DMS53 treated with DMSO at 0.1 percent for 48 hours (cell line): Measurements from ENCODE around the gene STX3.
"Not testable (repeated sequence)": the region's sequence is repeated elsewhere in the genome, so short reads cannot be mapped to it uniquely, and the experiment has no call there.

Experiments
- DNase-seq: peaks from one replicate; lab custom pipeline; 2025; ENCODE audit not compliant: unreplicated experiment; lab: John Stamatoyannopoulos, UW

Gene STX3

GRCh38 chr11:59839615-59840014 is 84.4 kb downstream of the STX3 start:
- DNase-seq, result no peak

- DNase-seq, result no peak
Measured at GRCh38 chr11:59841514-59841913, 86.3 kb downstream of the STX3 start.

DNA sequence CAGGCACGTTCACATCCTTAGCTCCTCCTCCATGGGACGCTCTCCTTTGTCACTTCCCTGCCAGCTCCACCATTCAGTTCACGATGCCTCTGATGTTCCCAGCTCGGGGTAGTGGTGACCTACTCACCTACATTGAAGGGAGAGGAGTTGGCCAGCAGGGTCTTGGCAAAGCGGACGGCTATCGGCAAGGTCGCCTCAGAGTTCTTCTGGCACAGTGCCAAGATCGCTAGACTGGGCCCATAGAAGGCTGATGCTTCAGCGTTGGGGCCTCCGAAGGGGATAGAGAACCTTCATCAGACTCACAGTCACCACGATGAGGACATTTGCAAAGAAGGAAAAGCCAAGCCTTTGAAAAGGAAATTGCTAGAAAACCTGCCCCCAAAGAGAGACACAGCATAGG is 87.1 kb downstream of the STX3 start:
- no peak for DNase-seq

- no peak for DNase-seq
Measured at GRCh38 chr11:59845399-59845798, 90.2 kb downstream of the STX3 start, which contains the start of gene CBLIF. Gene CBLIF (minus strand): TSS chr11:59845499. CDS start chr11:59845453, 46 bp downstream.

GRCh38 chr11:59846556-59846955 is 91.4 kb downstream of the STX3 start:
- DNase-seq, result no peak

- DNase-seq, result no peak
Measured at GRCh38 chr11:59847626-59848025, 92.5 kb downstream of the STX3 start.

GRCh38 chr11:59848439-59848838 is 93.3 kb downstream of the STX3 start:
- DNase-seq, result not testable (repeated sequence)

DNA sequence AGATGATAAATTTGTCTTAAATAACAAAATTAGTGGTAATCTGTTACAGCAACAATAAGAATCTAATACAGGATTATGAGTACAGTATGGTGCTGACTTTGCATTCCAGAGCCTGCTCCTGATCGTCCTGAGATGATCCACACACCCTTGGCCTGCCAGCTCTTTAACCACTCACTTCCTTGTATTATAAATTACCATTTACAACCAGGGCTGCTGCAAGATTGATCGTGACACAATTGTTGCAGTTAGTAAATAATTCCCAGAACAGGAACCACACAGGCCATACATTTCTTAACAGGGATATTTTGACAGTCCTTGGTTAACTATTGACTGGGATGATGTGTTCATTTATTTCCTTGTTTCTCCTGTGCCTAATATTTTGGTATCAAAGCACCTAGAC is 94.0 kb downstream of the STX3 start:
- no peak for DNase-seq

DNA sequence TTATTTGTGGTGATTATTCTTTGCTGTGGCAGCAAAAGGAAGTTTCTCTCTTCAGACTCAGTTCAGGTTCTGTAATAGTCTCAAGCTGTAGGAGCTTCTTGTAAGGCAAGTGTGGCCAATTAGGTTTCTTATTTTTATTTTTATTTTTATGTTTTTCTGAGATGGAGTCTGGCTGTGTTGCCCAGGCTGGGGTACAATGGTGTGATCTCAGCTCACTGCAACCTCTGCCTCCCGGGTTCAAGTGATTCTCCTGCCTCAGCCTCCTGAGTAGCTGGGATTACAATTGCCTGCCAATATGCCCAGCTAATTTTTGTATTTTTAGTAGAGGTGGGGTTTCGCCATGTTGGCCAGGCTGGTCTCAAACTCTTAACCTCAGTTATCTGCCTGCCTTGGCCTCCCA is 94.4 kb downstream of the STX3 start:
- not testable (repeated sequence) for DNase-seq

DNA sequence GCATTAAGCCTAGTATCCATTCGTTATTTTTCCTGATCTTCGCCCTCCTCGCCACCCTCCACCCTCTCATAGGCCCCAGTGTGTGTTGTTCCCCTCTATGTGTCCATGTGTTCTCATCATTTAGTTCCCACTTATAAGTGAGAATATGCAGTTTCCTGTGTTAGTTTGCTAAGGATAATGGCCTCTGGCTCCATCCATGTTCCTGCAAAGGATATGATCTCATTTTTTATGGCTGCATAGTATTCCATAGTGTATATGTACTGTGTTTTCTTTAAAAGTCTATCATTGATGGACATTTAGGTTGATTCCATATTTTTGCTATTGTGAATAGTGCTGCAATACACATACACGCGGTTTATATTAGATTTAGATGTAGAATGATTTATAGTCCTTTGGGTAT is 96.2 kb downstream of the STX3 start:
- DNase-seq, result not testable (repeated sequence)

DNA sequence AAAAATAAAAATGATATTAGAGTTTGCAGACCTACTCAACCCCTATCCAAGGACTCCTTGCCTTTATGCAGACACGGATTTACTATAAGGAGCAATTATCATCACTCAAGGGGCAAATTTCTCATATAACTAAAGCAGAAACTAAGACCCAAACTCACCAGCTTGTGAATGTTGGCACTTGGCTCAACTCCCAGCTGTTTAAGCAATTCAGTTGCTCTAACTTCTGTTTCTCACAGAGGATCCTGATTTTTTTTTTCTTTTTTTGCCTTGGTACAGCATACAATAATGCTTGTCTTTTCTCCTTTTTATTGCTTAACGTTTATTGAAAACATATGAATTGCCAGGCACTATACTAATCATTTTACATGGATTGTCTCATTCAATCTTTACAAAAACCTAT is 99.7 kb downstream of the STX3 start:
- no peak for DNase-seq
